ENCODE results near the gene FBXW2.

GRCh38 chr9:120830151-120830550 is 36.9 kb upstream of the FBXW2 start:
- TF ChIP-seq EP300 (IDR thresholded peaks at IDR 0.05; ENCODE audit: borderline replicate concordance) (no peak), ZBTB7A (IDR thresholded peaks at IDR 0.05; ENCODE audit: low read depth) (no peak), MAX (IDR thresholded peaks at IDR 0.05) (no peak), REST (IDR thresholded peaks at IDR 0.05; ENCODE audit: low read depth) (no peak), CREB1 (IDR thresholded peaks at IDR 0.05; ENCODE audit: low read depth) (no peak), NFIC (IDR thresholded peaks at IDR 0.05) (no peak), USF1 (IDR thresholded peaks at IDR 0.05) (no peak), TAF1 (IDR thresholded peaks at IDR 0.05; ENCODE audit: low read depth) (no peak), YY1 (IDR thresholded peaks at IDR 0.05; ENCODE audit: low read depth) (no peak), TEAD4 (IDR thresholded peaks at IDR 0.05) (no peak), TCF12 (IDR thresholded peaks at IDR 0.05; ENCODE audit: low read depth) (no peak), FOXM1 (IDR thresholded peaks at IDR 0.05; ENCODE audit: borderline replicate concordance, low read depth) (no peak), CEBPB (IDR thresholded peaks at IDR 0.05) (no peak)
